ENCODE data around the gene PRDM1.

PRDM1 gene

DNA sequence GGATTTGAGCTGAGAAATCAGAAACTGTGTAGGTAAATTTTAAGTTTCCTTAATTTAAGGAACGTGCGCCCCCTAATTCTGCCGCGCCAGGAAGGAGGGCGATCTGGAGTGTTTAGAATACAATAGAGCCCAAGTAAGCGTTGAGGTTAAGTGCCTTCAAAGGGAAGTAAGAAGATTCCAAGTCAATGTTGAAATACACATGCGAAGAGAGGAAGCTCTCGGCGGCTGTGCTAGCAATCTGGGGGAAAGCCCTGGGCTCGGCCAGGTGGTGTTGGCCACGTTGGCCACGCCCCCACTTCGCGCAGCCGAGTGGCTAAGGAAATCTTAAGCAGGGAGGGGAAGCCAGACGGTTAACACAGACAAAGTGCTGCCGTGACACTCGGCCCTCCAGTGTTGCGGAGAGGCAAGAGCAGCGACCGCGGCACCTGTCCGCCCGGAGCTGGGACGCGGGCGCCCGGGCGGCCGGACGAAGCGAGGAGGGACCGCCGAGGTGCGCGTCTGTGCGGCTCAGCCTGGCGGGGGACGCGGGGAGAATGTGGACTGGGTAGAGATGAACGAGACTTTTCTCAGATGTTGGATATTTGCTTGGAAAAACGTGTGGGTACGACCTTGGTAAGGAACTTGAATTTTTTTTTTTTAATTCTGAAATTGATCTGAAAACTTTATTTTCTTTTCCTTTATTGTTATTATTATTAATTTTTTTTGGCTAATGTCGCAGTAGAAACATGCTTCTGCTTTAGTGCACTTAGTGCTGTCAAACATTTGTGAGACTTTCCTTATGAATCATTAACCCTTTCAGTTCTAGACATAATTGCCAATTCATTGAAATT is at the start of gene PRDM1:
Gene PRDM1 (plus strand): TSS at position 353 of the 830 bp plus-strand sequence. CDS start 218 bp downstream, at position 571.
- DNase-seq (ENCODE audit: extremely low read depth, low read depth): peak; percentile 75
- peak within 1 kb of the TSS; percentile 70 for H3K4me3 ChIP-seq (replicated peaks; ENCODE audit: low read depth, low read length)
- TF ChIP-seq CTCF (IDR thresholded peaks at IDR 0.05; ENCODE audit: low read depth, low read length, missing control alignments): no peak

GRCh38 chr6:106037060-106037459 is 49.1 kb upstream of the PRDM1 start:
- no peak for DNase-seq (ENCODE audit: extremely low read depth, low read depth)
- H3K4me3 ChIP-seq (replicated peaks; ENCODE audit: low read depth, low read length): no peak overlapping the region
- TF ChIP-seq CTCF (IDR thresholded peaks at IDR 0.05; ENCODE audit: low read depth, low read length, missing control alignments): no peak

DNA sequence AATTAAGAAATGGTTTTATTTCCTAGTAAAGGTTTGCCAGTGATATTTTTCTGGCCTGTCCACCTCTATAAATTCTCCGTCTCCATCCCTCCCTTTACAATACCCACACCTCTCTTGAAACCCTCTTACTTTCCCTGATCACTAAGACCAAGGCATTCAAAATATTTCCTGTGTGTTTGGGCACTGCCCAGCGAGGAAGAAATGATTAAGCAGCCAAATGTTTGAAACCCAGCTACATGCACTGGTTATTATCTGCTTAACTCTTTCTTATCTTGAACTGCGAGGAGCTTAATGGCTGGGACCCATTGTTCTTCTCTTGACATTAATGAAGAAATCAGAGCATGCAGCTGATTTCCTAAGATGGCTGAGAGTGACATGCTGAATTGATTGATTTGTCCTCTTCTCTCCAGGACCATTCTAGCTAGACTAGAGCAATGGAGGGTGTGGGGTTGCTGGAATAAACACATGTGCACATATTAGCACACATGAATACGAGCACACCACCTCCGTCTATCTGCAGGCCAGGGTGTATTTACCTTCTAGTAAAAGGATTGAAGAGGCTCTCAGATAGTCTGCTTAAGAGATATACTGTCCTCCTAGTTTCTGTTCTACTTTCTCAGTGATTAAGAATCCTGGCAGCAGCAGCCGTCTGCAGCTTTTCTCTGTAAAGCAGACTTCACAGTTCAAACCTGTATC is 46.1 kb upstream of the PRDM1 start:
- no peak overlapping the region for H3K4me3 ChIP-seq (replicated peaks; ENCODE audit: low read depth, low read length)
- no peak for DNase-seq (ENCODE audit: extremely low read depth, low read depth)
- no peak for TF ChIP-seq CTCF (IDR thresholded peaks at IDR 0.05; ENCODE audit: low read depth, low read length, missing control alignments)

GRCh38 chr6:106044151-106044550 is 42.0 kb upstream of the PRDM1 start:
- no peak overlapping the region for H3K4me3 ChIP-seq (replicated peaks; ENCODE audit: low read depth, low read length)
- no peak for TF ChIP-seq CTCF (IDR thresholded peaks at IDR 0.05; ENCODE audit: low read depth, low read length, missing control alignments)
- DNase-seq (ENCODE audit: extremely low read depth, low read depth): no peak

GRCh38 chr6:106045077-106045476 is 41.1 kb upstream of the PRDM1 start:
- no peak for DNase-seq (ENCODE audit: extremely low read depth, low read depth)
- no peak overlapping the region for H3K4me3 ChIP-seq (replicated peaks; ENCODE audit: low read depth, low read length)
- TF ChIP-seq CTCF (IDR thresholded peaks at IDR 0.05; ENCODE audit: low read depth, low read length, missing control alignments): no peak

DNA sequence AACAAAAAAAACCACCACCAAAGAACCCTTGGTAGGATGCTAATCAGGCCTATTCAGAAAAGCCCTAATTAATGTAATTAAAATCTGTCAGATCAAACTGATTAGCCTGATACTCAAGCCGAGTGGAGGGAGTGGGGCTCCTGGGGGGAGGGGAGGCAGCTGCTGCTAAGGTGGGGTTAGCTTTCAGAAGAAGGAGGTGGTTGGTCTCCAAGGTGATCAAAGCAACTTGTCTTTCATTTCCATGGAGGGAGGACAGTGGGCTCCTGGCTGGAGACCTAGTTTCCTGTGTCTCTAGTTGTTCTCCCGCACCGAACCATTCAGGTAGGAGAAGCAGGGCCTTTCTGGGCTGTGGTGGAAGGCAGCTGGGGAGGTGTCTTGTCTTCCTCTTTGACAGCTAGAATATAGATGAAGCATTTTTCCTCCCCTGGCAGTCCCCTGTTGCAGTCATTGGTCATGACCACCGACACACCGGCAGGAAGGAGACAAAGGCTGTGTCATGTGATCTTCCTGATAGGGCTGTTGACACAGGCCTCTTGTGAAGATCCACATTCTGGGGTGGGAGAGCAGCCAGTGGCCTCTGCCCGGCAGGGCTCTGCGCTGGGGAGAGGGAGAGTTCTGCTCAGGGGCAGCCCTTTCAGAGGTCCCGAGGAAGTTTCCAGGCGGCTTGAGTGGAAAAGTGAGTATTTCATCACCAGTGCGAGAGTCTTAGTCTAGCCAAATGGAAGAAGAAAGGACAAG is 39.9 kb upstream of the PRDM1 start:
- DNase-seq (ENCODE audit: extremely low read depth, low read depth): no peak
- no peak for TF ChIP-seq CTCF (IDR thresholded peaks at IDR 0.05; ENCODE audit: low read depth, low read length, missing control alignments)
- no peak overlapping the region for H3K4me3 ChIP-seq (replicated peaks; ENCODE audit: low read depth, low read length)

Data from HFF-Myc (cell line).